ENCODE data around the gene HMG20B.

HMG20B gene

GRCh38 chr19:3537438-3538240 lies 35.1 kb upstream of the HMG20B start:
- DNase-seq, result no peak

- no peak for DNase-seq
These were observed 34.4 kb upstream of the HMG20B start for GRCh38 chr19:3538258-3538929.

- no peak for DNase-seq
These were observed 33.6 kb upstream of the HMG20B start, which contains the start of gene TEKTIP1 for GRCh38 chr19:3538965-3539755. TEKTIP1 (plus strand) TSS chr19:3539174; CDS start chr19:3539178, 4 bp downstream.

- DNase-seq, result no peak
These were observed 33.0 kb upstream of the HMG20B start for GRCh38 chr19:3539756-3540118.

- DNase-seq, result no peak
These were observed 29.3 kb upstream of the HMG20B start for GRCh38 chr19:3543150-3544057.

GRCh38 chr19:3544058-3544376 lies 28.7 kb upstream of the HMG20B start:
- no peak for DNase-seq

GRCh38 chr19:3544742-3545668 lies 27.7 kb upstream of the HMG20B start:
- DNase-seq, result peak; percentile 97

GRCh38 chr19:3545669-3546034 lies 27.1 kb upstream of the HMG20B start:
- no peak for DNase-seq

GRCh38 chr19:3546119-3546518 lies 26.6 kb upstream of the HMG20B start:
- DNase-seq, result no peak

GRCh38 chr19:3547301-3547731 lies 25.4 kb upstream of the HMG20B start:
- DNase-seq, result peak; percentile 71

- no peak for DNase-seq
These were observed 24.9 kb upstream of the HMG20B start for GRCh38 chr19:3547767-3548282.

- DNase-seq, result no peak
These were observed 24.1 kb upstream of the HMG20B start for GRCh38 chr19:3548606-3549005.

- DNase-seq, result no peak
These were observed 22.9 kb upstream of the HMG20B start for GRCh38 chr19:3549816-3550215.

GRCh38 chr19:3550947-3551791 lies 21.6 kb upstream of the HMG20B start:
- no peak for DNase-seq

GRCh38 chr19:3551792-3552095 lies 21.0 kb upstream of the HMG20B start:
- DNase-seq, result no peak

- no peak for DNase-seq
These were observed 18.3 kb upstream of the HMG20B start for GRCh38 chr19:3554254-3555083.

- DNase-seq, result no peak
These were observed 16.9 kb upstream of the HMG20B start for GRCh38 chr19:3555653-3556422.

GRCh38 chr19:3556423-3556977 lies 16.2 kb upstream of the HMG20B start:
- no peak for DNase-seq

Measured in activated CD8-positive, alpha-beta memory T cell treated with anti-CD3 and anti-CD28 coated beads for 24 hours (primary cell).